ENCODE data around the gene FAIM2. TPM values are rescaled to one million over a fixed set of nuclear protein-coding genes. Genes with fewer than 3 reads are reported as not detected.

Gene FAIM2
- total RNA-seq, 2 experiments from 2014 or later: not detected

DNA sequence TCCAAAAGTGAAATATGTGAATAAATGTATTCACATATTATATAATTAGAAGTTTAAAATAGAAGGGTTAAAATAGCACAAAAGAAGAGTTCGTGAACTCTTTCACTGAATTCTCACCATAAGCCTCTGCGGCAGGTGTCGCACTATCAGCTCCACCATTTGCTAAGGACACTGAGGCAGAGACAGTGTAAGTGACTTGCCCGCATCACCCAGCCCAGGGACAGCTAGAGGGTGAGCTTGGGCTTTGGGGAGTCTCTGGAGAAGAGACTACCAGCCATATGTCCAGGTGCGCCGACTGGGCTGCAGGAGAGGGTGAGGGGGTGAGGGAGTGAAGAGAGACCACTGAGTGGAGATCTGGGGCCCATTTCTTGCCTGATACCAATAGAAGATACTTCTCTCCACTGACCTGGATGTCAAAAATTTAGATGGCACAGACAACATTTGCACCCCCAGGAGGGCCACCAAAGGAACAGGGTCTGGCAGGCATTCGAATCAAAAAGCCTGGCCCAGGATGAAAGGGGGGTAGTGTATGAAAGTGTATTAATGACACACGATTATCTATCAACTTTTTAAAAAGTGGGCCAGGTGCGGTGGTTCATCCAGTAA is 28.5 kb downstream of the FAIM2 start:
- H3K4me1 ChIP-seq (ENCODE audit: insufficient read depth, low read length): no peaks in the 10 kb centered on the region
- Mint-ChIP-seq H3K36me3 (ENCODE audit: low read depth) (no peaks in the 10 kb centered on the region), H3K9me3 (no peaks in the 10 kb centered on the region), H3K27me3 (no peaks in the 10 kb centered on the region), H3K27ac (no peak overlapping the region), H3K4me1 (ENCODE audit: low read depth) (no peaks in the 10 kb centered on the region), H3K4me3 (no peak overlapping the region)
- no peaks in the 10 kb centered on the region for H3K9me3 ChIP-seq (ENCODE audit: control insufficient read depth in 1 of 2, insufficient read depth in 1 of 2, low read length in 2 of 2)
- ATAC-seq (ENCODE audit: poor library complexity): no peak
- CTCF ChIA-PET: no interaction called here
- TF ChIP-seq, protein P1, sequence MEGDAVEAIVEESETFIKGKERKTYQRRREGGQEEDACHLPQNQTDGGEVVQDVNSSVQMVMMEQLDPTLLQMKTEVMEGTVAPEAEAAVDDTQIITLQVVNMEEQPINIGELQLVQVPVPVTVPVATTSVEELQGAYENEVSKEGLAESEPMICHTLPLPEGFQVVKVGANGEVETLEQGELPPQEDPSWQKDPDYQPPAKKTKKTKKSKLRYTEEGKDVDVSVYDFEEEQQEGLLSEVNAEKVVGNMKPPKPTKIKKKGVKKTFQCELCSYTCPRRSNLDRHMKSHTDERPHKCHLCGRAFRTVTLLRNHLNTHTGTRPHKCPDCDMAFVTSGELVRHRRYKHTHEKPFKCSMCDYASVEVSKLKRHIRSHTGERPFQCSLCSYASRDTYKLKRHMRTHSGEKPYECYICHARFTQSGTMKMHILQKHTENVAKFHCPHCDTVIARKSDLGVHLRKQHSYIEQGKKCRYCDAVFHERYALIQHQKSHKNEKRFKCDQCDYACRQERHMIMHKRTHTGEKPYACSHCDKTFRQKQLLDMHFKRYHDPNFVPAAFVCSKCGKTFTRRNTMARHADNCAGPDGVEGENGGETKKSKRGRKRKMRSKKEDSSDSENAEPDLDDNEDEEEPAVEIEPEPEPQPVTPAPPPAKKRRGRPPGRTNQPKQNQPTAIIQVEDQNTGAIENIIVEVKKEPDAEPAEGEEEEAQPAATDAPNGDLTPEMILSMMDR (IDR thresholded peaks at IDR 0.05): no peak
- POLR2A ChIA-PET: no interaction called here
- H3K27me3 ChIP-seq (ENCODE audit: control insufficient read depth in 1 of 2, insufficient read depth in 2 of 2, low read length in 2 of 2): no peaks in the 10 kb centered on the region
- intact Hi-C loops (cut with DNase I, micrococcal nuclease): no loop called here
- H3K27ac ChIP-seq (ENCODE audit: low read depth in 1 of 2, low read length in 2 of 2): no peak overlapping the region
- H3K36me3 ChIP-seq (ENCODE audit: insufficient read depth, low read length): no peaks in the 10 kb centered on the region
- no peak overlapping the region for H3K4me3 ChIP-seq (ENCODE audit: low read length)
- DNase-seq: no peak

DNA sequence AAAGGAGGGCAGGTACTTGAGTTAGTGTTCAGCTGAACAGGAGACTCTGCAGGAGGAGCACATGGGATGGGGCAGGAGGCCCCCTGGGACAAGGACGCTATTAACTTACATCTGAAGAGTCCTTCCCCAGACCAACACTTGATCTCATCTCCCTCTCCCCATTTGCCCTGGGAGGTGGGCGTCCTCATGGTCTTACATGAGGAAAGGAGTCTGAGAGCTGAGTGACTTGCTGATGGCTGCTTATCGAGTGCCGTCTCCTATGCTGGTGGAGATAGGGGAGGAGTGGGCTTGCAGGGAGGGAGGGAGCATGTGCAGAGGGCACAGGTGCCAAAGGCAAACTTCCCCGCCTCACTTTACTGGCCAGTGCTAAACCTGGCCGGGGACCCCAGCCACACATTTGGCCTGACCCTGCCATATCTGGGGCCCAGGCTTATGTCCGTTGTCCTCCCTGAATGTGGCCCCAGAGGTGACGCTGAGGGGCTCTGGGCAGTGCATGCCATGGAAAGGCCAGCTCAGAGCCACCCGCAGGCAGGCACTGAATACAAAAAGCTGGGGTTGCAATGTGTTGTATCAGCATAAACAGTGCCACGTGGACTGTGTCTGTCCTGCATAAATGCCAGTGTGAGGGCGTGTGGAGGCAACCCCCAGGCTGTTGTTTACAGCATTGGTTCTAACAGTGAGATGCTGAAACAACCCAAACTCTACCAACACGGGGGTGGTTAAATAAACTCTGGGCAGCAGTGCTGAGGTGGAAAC is 29.4 kb downstream of the FAIM2 start:
- Mint-ChIP-seq H3K27ac (no peak overlapping the region), H3K36me3 (ENCODE audit: low read depth) (no peaks in the 10 kb centered on the region), H3K9me3 (no peaks in the 10 kb centered on the region), H3K27me3 (no peaks in the 10 kb centered on the region), H3K4me1 (ENCODE audit: low read depth) (no peaks in the 10 kb centered on the region), H3K4me3 (no peak overlapping the region)
- TF ChIP-seq, protein P1 (IDR thresholded peaks at IDR 0.05): no peak
- CTCF ChIA-PET: no interaction called here
- no peaks in the 10 kb centered on the region for H3K27me3 ChIP-seq (ENCODE audit: control insufficient read depth in 1 of 2, insufficient read depth in 2 of 2, low read length in 2 of 2)
- H3K4me1 ChIP-seq (ENCODE audit: insufficient read depth, low read length): no peaks in the 10 kb centered on the region
- ATAC-seq (ENCODE audit: poor library complexity): no peak
- no peaks in the 10 kb centered on the region for H3K9me3 ChIP-seq (ENCODE audit: control insufficient read depth in 1 of 2, insufficient read depth in 1 of 2, low read length in 2 of 2)
- no peak for DNase-seq
- intact Hi-C loops (cut with DNase I, micrococcal nuclease): no loop called here
- no peaks in the 10 kb centered on the region for H3K36me3 ChIP-seq (ENCODE audit: insufficient read depth, low read length)
- no peak overlapping the region for H3K27ac ChIP-seq (ENCODE audit: low read depth in 1 of 2, low read length in 2 of 2)
- POLR2A ChIA-PET: no interaction called here
- H3K4me3 ChIP-seq (ENCODE audit: low read length): no peak overlapping the region

DNA sequence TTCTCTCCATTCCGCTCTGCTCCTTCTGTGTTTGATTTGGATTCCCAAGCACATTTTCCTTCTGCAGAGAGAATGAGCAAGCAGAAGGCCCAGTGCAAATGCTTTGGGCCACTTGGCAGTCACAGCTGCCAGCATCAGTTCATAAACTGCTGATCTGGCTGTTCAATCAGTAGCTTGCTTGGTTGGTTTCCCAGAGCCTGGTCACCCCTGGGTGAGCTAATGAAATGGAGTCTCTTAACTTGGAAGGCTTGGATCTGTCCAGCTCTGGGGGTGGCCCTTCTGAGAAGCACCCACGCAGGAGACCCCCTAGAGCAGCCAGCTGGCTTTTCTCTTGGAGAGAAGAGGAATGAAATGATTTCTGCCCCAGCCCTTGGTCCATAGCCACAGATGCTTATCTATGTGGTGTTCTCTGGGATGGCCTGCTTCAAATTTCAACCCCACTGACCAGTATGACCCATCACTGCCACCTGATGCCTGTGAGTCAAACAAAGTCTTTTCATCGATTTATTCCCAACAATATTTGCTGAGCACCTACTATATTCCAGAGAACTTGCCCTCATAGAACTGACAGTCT is 30.3 kb downstream of the FAIM2 start:
- intact Hi-C loops (cut with DNase I, micrococcal nuclease): no loop called here
- Histone ChIP-seq H3K36me3 (ENCODE audit: insufficient read depth, low read length) (no peaks in the 10 kb centered on the region), H3K4me1 (ENCODE audit: insufficient read depth, low read length) (no peaks in the 10 kb centered on the region), H3K4me3 (ENCODE audit: low read length) (no peak overlapping the region), H3K27me3 (ENCODE audit: control insufficient read depth in 1 of 2, insufficient read depth in 2 of 2, low read length in 2 of 2) (no peaks in the 10 kb centered on the region), H3K27ac (ENCODE audit: low read depth in 1 of 2, low read length in 2 of 2) (no peak overlapping the region), H3K9me3 (ENCODE audit: control insufficient read depth in 1 of 2, insufficient read depth in 1 of 2, low read length in 2 of 2) (no peaks in the 10 kb centered on the region)
- ChIA-PET POLR2A (no interaction called here), CTCF (no interaction called here)
- TF ChIP-seq, protein P1 (IDR thresholded peaks at IDR 0.05): no peak
- no peaks in the 10 kb centered on the region for H3K4me1 Mint-ChIP-seq (ENCODE audit: low read depth)
- ATAC-seq (ENCODE audit: poor library complexity) (no peak), DNase-seq (no peak)
- no peaks in the 10 kb centered on the region for H3K9me3 Mint-ChIP-seq
- H3K4me3 Mint-ChIP-seq: no peak overlapping the region
- H3K36me3 Mint-ChIP-seq (ENCODE audit: low read depth): no peaks in the 10 kb centered on the region
- no peak overlapping the region for H3K27ac Mint-ChIP-seq
- no peaks in the 10 kb centered on the region for H3K27me3 Mint-ChIP-seq
